Vagina (tissue), 2 donors: ENCODE results near the gene LBX2.
A peak's percentile ranks its signal among the peaks of the same experiment; 100 is the strongest.

Experiments used
- POLR2A ChIP-seq, 2 donors: fragments of 450-650 bp; IDR thresholded peaks; one replicate each; pipeline ENCODE4 v1.6.1; 2017; ENCODE audit warnings: antibody characterized with exemption in 2 of 2, mild to moderate bottlenecking in 2 of 2, moderate library complexity in 2 of 2
- POLR2AphosphoS5 ChIP-seq, 2 donors: sonication (generic); formaldehyde crosslinking; IDR thresholded peaks; one replicate each; pipeline ENCODE4 v1.9.0; 2017; ENCODE audit warnings: antibody characterized with exemption in 2 of 2, mild to moderate bottlenecking in 2 of 2, low read depth in 1 of 2; ENCODE audit not compliant: insufficient read depth in 1 of 2
- TF ChIP-seq, protein P1 (sequence below), 3 experiments: fragments of 450-650 bp in 2 of 3; fragments of 200-600 bp in 1 of 3; sonication (generic) in 1 of 3; IDR thresholded peaks; one replicate each; pipeline ENCODE4 v1.5.1; 2017 to 2019; ENCODE audit warnings: antibody characterized with exemption in 3 of 3, mild to moderate bottlenecking in 2 of 3, moderate library complexity in 2 of 3

DNA sequence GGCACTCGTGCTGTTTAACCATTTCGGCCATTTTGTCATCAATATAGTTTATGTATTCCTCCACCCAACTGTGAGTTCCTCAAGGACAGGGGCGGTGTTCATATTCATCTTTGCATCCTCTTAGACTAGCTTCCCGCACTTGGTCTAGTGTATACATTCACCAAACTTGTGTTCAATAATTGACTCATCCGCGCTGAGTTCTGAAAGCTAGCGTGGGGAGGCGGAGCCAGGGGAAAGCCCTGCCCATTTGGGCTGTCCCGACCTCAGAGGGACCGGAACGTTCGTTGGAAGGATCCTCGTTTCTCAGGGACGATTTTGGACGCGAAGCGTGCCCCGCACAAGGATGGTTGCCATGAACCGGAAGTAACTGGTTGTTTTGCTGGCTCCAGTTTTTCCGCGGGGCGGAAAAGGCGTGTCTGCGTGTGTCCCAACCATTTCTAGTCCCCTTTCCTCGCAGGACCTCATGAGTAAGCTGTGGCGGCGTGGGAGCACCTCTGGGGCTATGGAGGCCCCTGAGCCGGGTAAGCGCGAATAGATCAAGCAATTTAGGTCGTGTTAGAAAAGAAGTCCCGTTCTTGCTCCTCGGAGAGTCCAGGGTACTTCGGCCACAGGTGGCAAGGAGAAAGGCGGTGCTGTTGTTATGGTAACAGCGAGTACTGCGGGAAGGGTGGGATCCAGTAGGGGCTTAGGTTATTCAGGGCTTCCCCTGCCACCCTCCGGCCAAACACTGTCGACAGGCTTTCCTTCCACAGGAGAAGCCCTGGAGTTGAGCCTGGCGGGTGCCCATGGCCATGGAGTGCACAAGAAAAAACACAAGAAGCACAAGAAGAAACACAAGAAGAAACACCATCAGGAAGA is 44.5 kb downstream of the LBX2 start, which contains the start of gene INO80B:
- TF ChIP-seq POLR2A (IDR thresholded peaks at IDR 0.05): peak in 1 of 2 donors; percentile 9
- TF ChIP-seq, protein P1, sequence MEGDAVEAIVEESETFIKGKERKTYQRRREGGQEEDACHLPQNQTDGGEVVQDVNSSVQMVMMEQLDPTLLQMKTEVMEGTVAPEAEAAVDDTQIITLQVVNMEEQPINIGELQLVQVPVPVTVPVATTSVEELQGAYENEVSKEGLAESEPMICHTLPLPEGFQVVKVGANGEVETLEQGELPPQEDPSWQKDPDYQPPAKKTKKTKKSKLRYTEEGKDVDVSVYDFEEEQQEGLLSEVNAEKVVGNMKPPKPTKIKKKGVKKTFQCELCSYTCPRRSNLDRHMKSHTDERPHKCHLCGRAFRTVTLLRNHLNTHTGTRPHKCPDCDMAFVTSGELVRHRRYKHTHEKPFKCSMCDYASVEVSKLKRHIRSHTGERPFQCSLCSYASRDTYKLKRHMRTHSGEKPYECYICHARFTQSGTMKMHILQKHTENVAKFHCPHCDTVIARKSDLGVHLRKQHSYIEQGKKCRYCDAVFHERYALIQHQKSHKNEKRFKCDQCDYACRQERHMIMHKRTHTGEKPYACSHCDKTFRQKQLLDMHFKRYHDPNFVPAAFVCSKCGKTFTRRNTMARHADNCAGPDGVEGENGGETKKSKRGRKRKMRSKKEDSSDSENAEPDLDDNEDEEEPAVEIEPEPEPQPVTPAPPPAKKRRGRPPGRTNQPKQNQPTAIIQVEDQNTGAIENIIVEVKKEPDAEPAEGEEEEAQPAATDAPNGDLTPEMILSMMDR (IDR thresholded peaks at IDR 0.05): peak in 1 of 3 experiments; percentile 30
- peak; percentile 84 to 99 for TF ChIP-seq POLR2AphosphoS5 (IDR thresholded peaks at IDR 0.05; ENCODE audit: insufficient read depth in 1 of 2, low read depth in 1 of 2)
